Caki2 (cell line): ENCODE results near the gene UBAP2L. TPM values are rescaled to one million over a fixed set of nuclear protein-coding genes. Genes with fewer than 3 reads are reported as not detected.
"Not testable (repeated sequence)": the region's sequence is repeated elsewhere in the genome, so short reads cannot be mapped to it uniquely, and the experiment has no call there.

ENCODE experiments used
- DNase-seq: peaks from one replicate; pipeline ENCODE4 v3.0.0-alpha.2; 2015; ENCODE audit warnings: low read depth
- in situ Hi-C: cut with HindIII; loops from 2 replicates; pipeline ENCODE4 v1.10.0; 2016; ENCODE audit warnings: low sequenced_read_pairs, low pct_unique_long_range_greater_than_20kb, mixed read lengths
- total RNA-seq: library from RNA; depleted of rRNA; stranded (reverse); fragments of >200 nt; shearing (Covaris generic); gene quantifications from 2 replicates; pipeline ENCODE4 v1.2.3, GENCODE V29; 2014; ENCODE audit warnings: low replicate concordance

Gene UBAP2L
- total RNA-seq, 1 experiment from 2014 or later: 85.7 TPM

DNA sequence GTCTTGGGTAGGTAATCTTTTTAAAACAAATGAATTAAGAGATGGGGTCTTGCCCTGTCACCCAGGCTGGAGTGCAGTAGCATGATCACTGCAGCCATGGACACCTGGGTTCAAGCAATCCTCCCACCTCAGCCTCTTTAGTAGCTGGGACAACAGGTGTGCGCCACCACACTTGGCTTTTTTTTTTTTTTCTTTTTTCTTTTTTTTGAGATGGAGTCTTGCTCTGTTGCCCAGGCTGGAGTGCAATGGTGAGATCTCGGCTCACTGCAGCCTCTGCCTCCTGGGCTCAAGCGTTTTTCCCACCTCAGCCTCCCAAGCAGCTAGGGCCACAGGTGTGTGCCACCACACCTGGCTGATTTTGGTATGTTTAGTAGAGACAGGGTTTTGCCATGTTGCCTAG is 10.4 kb downstream of the UBAP2L start:
- DNase-seq, in situ Hi-C loops: not testable (repeated sequence)

DNA sequence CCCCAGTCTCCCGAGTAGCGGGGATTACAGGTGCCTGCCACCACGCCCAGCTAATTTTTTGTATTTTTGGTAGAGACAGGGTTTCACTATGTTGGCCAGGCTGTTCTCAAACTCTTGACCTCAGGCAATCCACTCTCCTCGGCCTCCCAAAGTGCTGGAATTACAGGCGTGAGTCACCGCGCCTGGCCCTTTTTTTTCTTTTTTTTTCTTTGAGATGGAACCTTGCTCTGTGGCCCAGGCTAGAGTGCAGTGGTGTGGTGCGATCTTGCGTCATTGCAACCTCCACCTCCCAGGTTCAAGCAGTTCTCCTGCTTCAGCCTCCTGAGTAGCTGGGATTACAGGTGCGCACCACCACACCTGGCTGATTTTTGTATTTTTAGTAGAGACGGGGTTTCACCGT is 12.4 kb downstream of the UBAP2L start:
- in situ Hi-C loops, DNase-seq: not testable (repeated sequence)

DNA sequence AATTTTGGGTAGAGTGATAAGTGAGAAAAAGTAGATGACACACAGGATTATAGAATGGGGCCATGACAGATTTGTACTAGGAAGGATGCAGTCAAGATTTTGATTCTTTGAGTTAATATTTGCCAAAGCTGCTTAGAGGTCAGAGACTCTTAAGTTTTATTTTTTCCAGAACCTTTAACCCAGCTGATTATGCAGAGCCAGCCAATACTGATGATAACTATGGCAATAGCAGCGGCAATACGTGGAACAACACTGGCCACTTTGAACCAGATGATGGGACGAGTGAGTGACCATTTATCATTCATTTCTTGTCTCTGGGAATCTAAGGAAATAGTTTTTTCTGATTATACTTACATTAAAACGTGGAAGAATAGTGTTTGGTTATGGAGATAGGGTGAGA is 16.1 kb downstream of the UBAP2L start:
- in situ Hi-C loops: no loop called here
- DNase-seq: no peak

DNA sequence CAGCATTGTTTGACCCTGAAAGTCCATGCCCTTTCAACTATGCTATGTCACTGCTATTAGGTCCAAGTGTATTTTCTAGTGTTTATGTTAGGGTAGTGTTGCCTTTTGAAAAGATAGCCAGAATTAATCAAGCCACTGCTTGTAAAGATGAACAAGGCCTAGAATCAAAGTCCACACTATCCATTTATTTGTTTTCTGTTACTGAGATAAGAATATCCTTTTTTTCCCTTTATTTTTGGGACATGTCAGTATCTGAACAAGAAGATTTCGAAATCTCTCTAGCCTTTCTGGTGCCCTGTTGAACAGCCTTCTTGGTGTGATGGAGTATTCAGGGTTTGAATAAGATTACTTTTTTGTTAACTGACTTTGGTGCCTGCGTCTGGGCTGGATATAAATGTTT is 16.7 kb downstream of the UBAP2L start:
- in situ Hi-C loops: no loop called here
- DNase-seq: no peak

DNA sequence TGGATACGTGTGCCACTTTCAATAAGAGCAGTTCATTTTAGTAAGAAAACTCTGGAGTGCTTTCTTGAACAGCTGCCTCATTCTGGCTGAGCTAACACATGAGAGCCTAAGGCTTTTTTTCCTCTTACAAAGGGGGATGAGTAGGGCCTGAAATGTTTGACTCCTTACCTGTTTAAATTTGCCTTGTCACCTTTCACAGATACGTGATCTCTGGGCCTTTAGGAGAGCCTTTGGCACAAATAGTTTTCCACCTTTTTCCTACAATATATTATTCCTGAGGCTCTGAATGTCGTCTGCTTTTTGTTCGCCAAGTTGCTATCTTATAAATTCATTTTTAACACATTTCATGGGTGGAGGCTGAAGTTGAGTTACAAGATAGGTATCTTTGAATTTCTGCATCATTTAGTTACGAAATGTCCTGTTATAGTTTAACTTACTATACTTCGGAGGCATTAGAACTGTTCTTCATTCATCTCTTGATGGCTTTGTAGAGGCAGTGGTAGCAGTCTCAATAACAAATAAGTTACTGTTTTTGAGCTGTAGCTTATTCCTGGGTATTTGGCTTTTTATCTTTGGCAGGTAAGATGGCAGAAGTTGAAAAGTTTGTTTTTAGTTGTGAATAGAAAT is 17.2 kb downstream of the UBAP2L start:
- in situ Hi-C loops: no loop called here
- DNase-seq: no peak

DNA sequence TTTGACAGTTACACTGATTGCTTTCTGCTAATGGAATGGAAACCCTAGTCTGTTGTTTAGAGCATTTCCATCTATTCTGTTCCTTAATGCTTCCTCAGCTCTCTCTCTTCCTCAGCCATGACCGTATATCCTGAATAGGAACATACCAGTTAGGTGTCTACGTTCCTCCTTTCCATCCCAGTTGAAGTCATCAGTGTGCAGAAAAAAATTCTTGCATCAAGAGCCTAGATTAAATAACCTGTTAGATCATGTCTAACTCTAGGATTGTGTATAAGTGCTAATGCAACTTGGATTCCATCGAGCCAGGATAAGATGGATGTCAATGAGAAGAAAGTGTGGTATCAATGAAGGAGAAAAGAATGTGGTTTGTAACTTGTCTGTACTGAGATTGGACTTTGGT is 18.7 kb downstream of the UBAP2L start:
- no peak for DNase-seq
- in situ Hi-C loops: no loop called here

DNA sequence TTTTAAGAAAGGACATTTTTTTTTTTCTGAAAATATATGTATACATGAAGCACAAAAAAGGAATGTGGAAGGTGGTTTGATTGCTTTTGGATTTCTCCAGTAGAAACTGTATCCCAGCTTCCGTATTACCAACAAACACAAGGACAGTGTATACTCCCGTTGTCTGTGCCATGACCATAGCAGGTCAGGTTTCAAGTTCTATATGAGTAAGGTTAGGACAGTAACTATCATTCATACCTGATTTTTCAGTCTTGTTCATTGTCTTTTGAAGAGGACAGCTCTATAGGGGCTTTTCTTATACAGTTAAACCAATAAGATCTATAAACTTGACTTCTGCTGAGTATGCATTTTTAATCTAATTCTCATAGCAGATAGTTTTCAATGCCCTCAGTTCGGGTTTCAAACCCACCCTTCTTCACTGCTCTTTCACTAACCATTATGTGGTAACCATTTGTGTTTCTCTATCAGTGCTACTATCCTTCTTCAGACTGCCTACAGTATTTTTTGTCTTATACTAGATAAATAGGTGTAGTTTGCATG is 19.6 kb downstream of the UBAP2L start:
- no peak for DNase-seq
- in situ Hi-C loops: no loop called here

DNA sequence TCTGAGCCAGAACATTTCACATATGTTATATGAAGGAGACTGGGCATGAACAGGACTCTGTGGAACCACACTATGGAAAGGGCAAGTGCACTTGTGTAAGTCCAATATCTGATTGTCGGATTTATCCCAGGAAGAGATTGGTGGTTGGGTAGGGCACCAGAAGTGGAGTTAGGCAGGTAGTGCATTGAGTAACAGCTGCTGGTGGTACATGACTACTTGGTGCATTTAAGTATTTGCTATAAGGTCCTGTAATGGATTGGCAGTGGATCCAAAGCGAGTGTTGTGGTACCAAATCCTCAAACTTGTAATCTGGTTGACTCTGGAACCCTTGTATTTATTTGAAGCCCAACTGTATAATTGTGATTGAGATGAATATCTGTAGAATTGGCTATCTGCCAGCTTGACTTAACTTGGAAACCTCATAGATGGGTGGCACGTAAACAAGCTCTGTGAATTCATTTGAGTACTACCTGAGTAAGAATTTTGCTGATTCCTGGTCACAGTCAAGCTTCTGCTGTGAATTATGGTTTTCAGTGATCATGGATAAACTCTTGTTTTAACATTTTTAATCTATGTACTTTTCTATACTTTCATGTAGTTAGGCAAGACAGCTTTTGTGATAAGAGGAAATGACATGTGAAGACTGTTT is 21.1 kb downstream of the UBAP2L start:
- in situ Hi-C loops: no loop called here
- DNase-seq: no peak

DNA sequence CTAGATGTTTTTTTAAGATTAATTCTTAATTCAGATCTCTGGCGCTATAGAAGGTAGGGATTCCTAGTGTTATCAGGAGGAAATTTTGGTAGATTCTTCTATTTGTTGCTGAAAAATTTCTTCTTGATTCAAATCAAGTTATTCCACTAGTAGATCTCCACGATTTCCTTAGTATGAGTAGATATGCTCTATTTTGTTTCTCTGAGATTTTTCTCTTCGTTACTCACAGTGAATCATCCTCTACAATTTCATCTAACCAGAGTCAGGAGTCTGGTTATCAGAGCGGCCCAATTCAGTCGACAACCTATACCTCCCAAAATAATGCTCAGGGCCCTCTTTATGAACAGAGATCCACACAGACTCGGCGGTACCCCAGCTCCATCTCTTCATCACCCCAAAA is 32.9 kb downstream of the UBAP2L start:
- DNase-seq: no peak
- in situ Hi-C loops: no loop called here

DNA sequence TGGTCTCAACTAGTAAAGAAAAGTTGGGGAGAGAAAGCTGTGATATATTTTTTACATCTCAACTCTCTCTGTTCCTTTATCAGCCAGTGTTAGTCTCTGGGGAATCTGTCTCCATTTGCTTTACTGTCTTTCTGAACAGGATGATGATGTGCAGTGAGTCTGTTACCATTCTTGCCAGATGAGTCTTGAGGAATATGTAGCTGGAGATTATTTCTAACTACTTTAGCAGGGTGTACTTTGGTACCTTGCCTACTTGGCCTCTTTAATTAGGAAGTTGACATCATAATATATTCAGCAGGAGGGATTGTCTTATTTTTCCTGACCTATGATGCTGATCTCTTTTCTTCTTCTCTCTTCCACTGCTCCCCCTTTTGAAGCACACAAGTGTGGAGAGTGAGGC is 35.9 kb downstream of the UBAP2L start:
- in situ Hi-C loops: no loop called here
- DNase-seq: no peak

DNA sequence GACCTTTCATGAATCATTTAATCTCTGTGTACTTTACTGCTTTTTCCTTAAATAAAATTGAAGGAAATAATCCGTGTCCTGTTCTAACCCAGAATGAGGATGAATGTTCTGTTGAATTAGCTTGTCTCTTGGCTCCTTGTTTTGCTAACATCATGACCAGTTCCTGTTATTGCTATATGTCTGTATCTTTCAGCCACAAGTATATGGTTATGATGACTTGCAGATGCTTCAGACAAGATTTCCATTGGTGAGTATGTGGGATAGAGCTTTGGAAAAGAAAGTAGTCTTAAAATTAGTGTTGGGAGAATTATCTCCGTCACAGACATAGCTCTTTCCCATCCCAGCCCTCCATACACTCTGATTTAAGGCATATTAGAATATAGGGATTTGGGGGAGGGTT is 38.0 kb downstream of the UBAP2L start:
- DNase-seq: no peak
- in situ Hi-C loops: no loop called here

DNA sequence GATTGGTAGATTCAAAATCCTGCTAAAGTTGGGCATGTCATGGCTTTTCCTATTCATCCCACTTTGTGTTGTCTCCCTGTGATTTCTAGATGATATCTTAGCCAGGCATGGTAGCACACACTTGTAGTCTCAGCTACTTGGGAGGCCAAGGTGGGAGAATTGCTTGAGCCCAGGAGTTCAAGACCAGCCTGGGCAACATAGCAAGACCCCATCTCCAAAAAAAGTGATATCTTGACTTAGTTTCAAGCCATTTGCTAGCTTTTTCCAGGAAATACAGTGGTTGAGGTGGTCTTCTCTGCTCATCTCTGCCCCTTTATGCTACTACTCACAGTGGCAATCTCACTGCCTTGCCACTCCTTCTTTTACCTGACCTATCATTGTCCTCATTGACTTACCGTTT is 39.4 kb downstream of the UBAP2L start:
- in situ Hi-C loops: no loop called here
- DNase-seq: no peak

DNA sequence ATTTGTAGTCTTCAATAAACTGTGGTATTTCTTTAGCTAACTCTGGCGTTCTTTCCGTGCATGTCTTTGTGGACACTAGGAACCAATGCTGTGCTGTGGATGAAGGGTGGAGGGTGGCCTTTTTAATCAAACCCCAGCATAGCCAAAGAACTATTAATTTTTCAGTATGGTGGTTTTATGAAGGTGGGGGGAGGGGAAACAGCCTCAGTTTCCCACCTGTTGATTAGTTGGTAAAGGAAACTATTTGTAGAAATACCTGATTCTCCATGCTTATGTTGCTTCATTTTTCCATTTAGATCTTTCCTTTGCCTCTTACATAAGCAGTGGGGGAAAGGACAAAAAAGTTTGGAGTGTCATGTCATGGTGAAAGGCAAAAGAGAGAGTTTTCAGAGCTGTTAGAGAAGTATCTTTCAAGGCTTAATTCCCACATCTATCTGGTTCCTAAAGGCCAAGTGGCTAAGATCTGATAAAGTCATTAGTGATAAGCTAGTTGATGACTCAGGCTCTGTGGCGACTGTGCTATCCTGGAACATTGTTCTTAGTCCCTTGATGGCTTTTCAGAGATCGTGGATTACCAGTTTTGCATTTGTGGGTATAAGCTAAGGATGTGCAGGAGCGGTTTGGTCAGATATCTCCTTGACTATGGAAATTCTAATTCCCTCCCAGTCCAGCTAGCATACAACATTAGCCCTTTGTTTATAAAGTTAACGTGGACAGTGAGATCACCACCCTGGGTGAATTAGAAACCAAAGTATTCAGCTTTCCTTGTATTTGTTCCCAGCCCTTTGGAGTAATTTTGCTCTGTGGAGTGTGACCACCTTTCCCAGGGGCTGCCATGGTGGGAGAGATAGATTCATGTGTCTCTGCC is 42.9 kb downstream of the UBAP2L start:
- in situ Hi-C loops: no loop called here
- no peak for DNase-seq

DNA sequence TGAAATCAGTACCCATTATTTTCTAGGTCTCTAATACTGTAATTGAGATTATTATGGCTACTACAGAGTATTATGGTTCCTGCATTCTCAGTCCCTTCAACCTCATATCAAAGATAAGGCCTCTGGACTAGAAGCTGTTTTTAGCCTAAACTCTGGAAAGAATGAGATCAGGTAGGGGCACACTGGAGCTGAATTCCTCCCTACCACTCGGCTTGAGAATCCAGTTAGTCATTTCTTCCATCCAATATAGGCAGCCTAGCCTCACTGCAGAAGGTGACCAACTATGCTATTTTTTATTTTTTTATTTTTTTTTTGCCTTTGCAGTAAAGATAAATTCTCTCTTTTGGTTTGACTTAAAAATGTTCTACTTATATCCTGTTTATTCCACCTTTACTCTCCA is 43.7 kb downstream of the UBAP2L start:
- no peak for DNase-seq
- in situ Hi-C loops: no loop called here

DNA sequence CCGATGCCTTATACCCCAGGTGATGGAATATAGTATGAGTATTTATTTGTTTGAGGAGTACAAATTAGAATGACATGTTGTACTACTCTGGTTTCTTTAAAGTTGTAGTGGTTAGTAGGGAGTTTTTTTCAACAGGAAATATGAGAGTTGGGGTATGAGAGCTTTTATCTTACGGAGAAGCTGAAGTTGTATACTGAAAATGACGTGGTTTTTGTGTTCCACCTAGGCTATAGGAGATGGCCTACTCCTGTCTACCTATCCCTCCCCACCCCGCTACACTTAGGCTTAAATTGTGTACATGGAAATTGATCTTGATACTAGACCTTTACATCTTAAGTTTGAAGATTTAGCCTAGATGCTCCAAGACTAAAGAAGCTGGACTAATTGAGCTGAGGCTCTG is 44.8 kb downstream of the UBAP2L start:
- in situ Hi-C loops: no loop called here
- no peak for DNase-seq

DNA sequence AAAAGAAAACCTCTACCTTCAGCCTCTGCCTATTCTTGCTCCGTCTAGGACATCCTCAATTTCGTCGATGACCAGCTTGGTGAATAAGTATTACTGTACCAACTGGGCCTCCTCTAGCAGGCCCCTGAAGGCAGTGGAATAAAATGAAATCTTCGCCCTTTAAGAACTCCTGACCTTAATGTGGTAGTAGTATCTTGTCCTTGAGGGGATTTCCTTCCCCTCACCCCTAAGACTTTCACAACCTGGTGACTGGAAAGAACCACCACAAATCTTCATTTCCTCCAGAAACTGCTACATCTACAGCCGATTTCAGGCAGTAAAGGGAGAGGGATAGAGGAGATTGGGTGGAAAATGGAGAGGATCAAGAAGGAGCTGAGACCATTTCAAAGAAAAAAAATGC is 50.1 kb downstream of the UBAP2L start:
- in situ Hi-C loops: no loop called here
- no peak for DNase-seq

DNA sequence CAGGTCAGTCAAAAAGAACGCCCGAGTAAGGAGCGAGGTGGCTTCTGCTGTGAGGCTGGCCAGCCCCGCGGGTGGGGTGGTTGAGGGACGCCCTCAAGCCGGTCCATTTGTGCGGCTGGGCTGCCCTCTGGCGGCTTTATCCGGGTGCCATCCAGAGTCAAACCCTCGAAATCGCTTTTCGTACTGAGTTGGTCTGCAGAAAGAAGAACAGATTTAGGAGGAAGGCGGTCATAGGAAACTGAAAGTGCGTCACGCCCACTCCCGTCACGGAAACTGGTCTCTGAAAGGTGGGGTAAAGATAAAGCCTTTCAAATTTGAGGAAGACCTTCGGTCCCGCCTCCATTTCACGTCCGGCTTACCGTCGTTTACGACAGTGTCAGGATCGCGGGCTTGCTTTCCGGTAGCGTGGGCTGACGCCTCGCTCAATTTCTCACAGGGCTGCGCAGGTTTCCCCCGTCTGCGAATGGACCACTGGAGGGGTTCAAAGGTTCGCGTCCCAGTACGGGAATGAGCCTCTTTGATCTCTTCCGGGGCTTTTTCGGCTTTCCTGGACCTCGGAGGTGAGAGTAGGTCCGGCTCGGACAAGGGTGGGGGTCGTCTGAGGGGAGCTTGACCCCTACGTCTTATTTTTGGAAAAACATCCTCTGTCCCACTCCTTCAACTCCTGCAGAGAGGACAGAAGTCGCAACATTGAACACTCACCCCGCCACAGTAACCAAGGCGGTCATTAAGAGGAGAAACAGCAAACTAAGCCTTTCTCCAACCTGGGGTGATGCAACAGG is 51.7 kb downstream of the UBAP2L start, which contains the start of gene HAX1:
Gene HAX1, plus strand, starts transcription at position 413 of the 782 bp plus-strand sequence. Its CDS starts 95 bp downstream, at position 508.
- in situ Hi-C loops: no loop called here
- peak; percentile 97 for DNase-seq

DNA sequence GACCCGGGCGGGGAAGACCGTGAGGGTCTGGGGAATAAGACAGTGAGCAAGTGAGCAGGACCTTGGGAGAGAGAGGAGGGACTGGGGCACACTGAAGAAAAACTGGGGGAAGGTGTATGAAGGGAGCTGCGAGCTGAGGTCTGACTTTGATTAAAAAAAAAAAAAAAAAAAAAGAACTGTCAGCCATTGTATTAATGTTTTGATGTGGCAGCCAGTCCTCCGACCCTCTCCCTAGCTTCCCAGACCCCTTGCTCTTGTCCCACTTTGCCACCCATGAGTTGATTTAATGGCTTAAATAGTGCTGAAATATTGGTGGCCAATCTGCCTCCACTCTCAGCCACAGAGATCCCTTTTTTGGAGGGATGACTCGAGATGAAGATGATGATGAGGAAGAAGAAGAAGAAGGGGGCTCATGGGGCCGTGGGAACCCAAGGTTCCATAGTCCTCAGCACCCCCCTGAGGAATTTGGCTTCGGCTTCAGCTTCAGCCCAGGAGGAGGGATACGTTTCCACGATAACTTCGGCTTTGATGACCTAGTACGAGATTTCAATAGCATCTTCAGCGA is 52.3 kb downstream of the UBAP2L start:
- no peak for DNase-seq
- in situ Hi-C loops: no loop called here
